Activated CD8-positive, alpha-beta memory T cell treated with anti-CD3 and anti-CD28 coated beads, Interleukin-2, amount 10 ng/mL, durations not matched to agents 7 days and 5 days (primary cell): Measurements from ENCODE around the gene PRKCQ. TPM values are rescaled to one million over a fixed set of nuclear protein-coding genes. Genes with fewer than 3 reads are reported as not detected.

Experiments
- ATAC-seq: fragments of 150-1000 bp; cut with Tn5 transposase; one replicate; pipeline ENCODE4 v1.10.0; 2021; ENCODE audit warnings: moderate library complexity
- CTCF ChIA-PET: fragments of 350-600 bp; sonication (Branson Sonifier 250); formaldehyde crosslinking; loops from one replicate; lab custom pipeline; 2021; ENCODE audit warnings: antibody characterized with exemption; lab: Charles Lee
- DNase-seq: peaks from one replicate; pipeline ENCODE4 v3.0.0-alpha.2; 2020
- H3K27ac Mint-ChIP-seq: one replicate; pipeline ENCODE4 v1.8.0; 2021; ENCODE audit warnings: mild to moderate bottlenecking, mixed read lengths
- H3K27me3 Mint-ChIP-seq: one replicate; pipeline ENCODE4 v1.8.0; 2021; ENCODE audit warnings: mixed read lengths
- H3K36me3 Mint-ChIP-seq: one replicate; pipeline ENCODE4 v1.8.0; 2021; ENCODE audit warnings: mild to moderate bottlenecking, mixed read lengths
- H3K4me1 Mint-ChIP-seq: one replicate; pipeline ENCODE4 v1.8.0; 2021; ENCODE audit warnings: mixed read lengths
- H3K4me3 Mint-ChIP-seq: one replicate; pipeline ENCODE4 v1.8.0; 2021; ENCODE audit warnings: mild to moderate bottlenecking, moderate library complexity, mixed read lengths
- H3K9me3 Mint-ChIP-seq: one replicate; pipeline ENCODE4 v1.8.0; 2022; ENCODE audit warnings: low read depth, mixed read lengths
- total RNA-seq, 2 experiments: library from RNA; stranded (reverse); gene quantifications; one replicate each; pipeline ENCODE4 v1.2.3, GENCODE V29; 2021

The PRKCQ gene
- total RNA-seq, 2 experiments from 2014 or later, result 51.0 to 58.7 TPM

GRCh38 chr10:6512182-6512581, 67.9 kb downstream of the PRKCQ start:
- DNase-seq (no peak), ATAC-seq (no peak)
- Mint-ChIP-seq H3K36me3 (peaks cover 82% of the 10 kb centered on the region), H3K27ac (peak overlapping the region; percentile 14), H3K4me1 (peaks cover 64% of the 10 kb centered on the region), H3K9me3 (peaks cover 10% of the 10 kb centered on the region), H3K27me3 (no peaks in the 10 kb centered on the region), H3K4me3 (no peak overlapping the region)
- CTCF ChIA-PET, result interaction anchor here (0.7 to 1.7 kb wide), 3 partner anchors 17 to 72 kb away, joined by 3 read pairs; no protein-coding TSS in a partner anchor

GRCh38 chr10:6511347-6511746, 68.7 kb downstream of the PRKCQ start:
- CTCF ChIA-PET, result interaction anchor here (1.3 to 1.7 kb wide), 2 partner anchors 18 to 19 kb away, joined by 3 read pairs; no protein-coding TSS in a partner anchor
- ATAC-seq (no peak), DNase-seq (no peak)
- Mint-ChIP-seq H3K9me3 (peaks cover 10% of the 10 kb centered on the region), H3K27me3 (no peaks in the 10 kb centered on the region), H3K4me1 (peaks cover 64% of the 10 kb centered on the region), H3K4me3 (no peak overlapping the region), H3K27ac (no peak overlapping the region), H3K36me3 (peaks cover 89% of the 10 kb centered on the region)

GRCh38 chr10:6507311-6507710, 72.8 kb downstream of the PRKCQ start:
- H3K36me3 Mint-ChIP-seq, result peaks cover 83% of the 10 kb centered on the region
- CTCF ChIA-PET, result interaction anchor here (0.7 to 1.6 kb wide), 7 partner anchors 11 to 55 kb away, joined by 3 to 6 read pairs (median 3); no protein-coding TSS in a partner anchor
- DNase-seq (peak; percentile 82), ATAC-seq (peak; percentile 96)
- H3K27me3 Mint-ChIP-seq, result no peaks in the 10 kb centered on the region
- peaks cover 53% of the 10 kb centered on the region for H3K4me1 Mint-ChIP-seq
- peaks cover 10% of the 10 kb centered on the region for H3K9me3 Mint-ChIP-seq
- H3K4me3 Mint-ChIP-seq, result peak overlapping the region; percentile 29
- peak overlapping the region; percentile 90 for H3K27ac Mint-ChIP-seq

GRCh38 chr10:6505300-6505699, 74.8 kb downstream of the PRKCQ start:
- ATAC-seq (no peak), DNase-seq (no peak)
- no peaks in the 10 kb centered on the region for H3K27me3 Mint-ChIP-seq
- CTCF ChIA-PET, result no interaction called here
- H3K27ac Mint-ChIP-seq, result peak overlapping the region; percentile 57
- peaks cover 80% of the 10 kb centered on the region for H3K36me3 Mint-ChIP-seq
- H3K4me1 Mint-ChIP-seq, result peaks cover 68% of the 10 kb centered on the region
- peaks cover 2% of the 10 kb centered on the region for H3K9me3 Mint-ChIP-seq
- no peak overlapping the region for H3K4me3 Mint-ChIP-seq

- peaks cover 74% of the 10 kb centered on the region for H3K36me3 Mint-ChIP-seq
- CTCF ChIA-PET, result interaction anchor here (1.6 kb wide), 1 partner anchor 39 kb away, joined by 3 read pairs; no protein-coding TSS in a partner anchor
- peak; percentile 28 for ATAC-seq
- H3K27ac Mint-ChIP-seq, result peak overlapping the region; percentile 70
- H3K9me3 Mint-ChIP-seq, result peaks cover 2% of the 10 kb centered on the region
- peaks cover 73% of the 10 kb centered on the region for H3K4me1 Mint-ChIP-seq
- H3K27me3 Mint-ChIP-seq, result no peaks in the 10 kb centered on the region
- DNase-seq, result no peak
- no peak overlapping the region for H3K4me3 Mint-ChIP-seq
Observed at GRCh38 chr10:6504296-6504695, 75.8 kb downstream of the PRKCQ start.

GRCh38 chr10:6503171-6503570, 76.9 kb downstream of the PRKCQ start:
- DNase-seq, result no peak
- Mint-ChIP-seq H3K9me3 (no peaks in the 10 kb centered on the region), H3K4me3 (no peak overlapping the region), H3K4me1 (peaks cover 64% of the 10 kb centered on the region), H3K27me3 (no peaks in the 10 kb centered on the region), H3K27ac (peak overlapping the region; percentile 53), H3K36me3 (peaks cover 76% of the 10 kb centered on the region)
- ATAC-seq, result no peak
- CTCF ChIA-PET, result interaction anchor here (1.3 kb wide), 1 partner anchor 78 kb away, joined by 7 read pairs; no protein-coding TSS in a partner anchor

- CTCF ChIA-PET, result interaction anchor here (1.0 kb wide), 1 partner anchor 28 kb away, joined by 3 read pairs; no protein-coding TSS in a partner anchor
- Mint-ChIP-seq H3K4me3 (no peak overlapping the region), H3K9me3 (no peaks in the 10 kb centered on the region), H3K27me3 (no peaks in the 10 kb centered on the region), H3K27ac (no peak overlapping the region), H3K36me3 (peaks cover 72% of the 10 kb centered on the region), H3K4me1 (peaks cover 52% of the 10 kb centered on the region)
- ATAC-seq, result no peak
- no peak for DNase-seq
Observed at GRCh38 chr10:6501931-6502330, 78.1 kb downstream of the PRKCQ start.

- Mint-ChIP-seq H3K36me3 (peaks cover 56% of the 10 kb centered on the region), H3K4me3 (no peak overlapping the region), H3K9me3 (no peaks in the 10 kb centered on the region), H3K4me1 (peaks cover 37% of the 10 kb centered on the region), H3K27me3 (no peaks in the 10 kb centered on the region), H3K27ac (no peak overlapping the region)
- CTCF ChIA-PET, result interaction anchor here (2.5 kb wide), 1 partner anchor 78 kb away, joined by 6 read pairs; no protein-coding TSS in a partner anchor
- ATAC-seq (no peak), DNase-seq (no peak)
Observed at GRCh38 chr10:6499974-6500373, 80.1 kb downstream of the PRKCQ start.

GRCh38 chr10:6498771-6499170, 81.3 kb downstream of the PRKCQ start:
- Mint-ChIP-seq H3K27ac (peak overlapping the region; percentile 84), H3K4me1 (peaks cover 31% of the 10 kb centered on the region), H3K4me3 (peak overlapping the region; percentile 31), H3K27me3 (no peaks in the 10 kb centered on the region), H3K36me3 (peaks cover 50% of the 10 kb centered on the region), H3K9me3 (no peaks in the 10 kb centered on the region)
- CTCF ChIA-PET, result interaction anchor here (0.7 to 2.5 kb wide), 5 partner anchors 10 to 79 kb away, joined by 3 to 6 read pairs (median 3); no protein-coding TSS in a partner anchor
- ATAC-seq (peak; percentile 75), DNase-seq (peak; percentile 76)

GRCh38 chr10:6497620-6498019, 82.5 kb downstream of the PRKCQ start:
- CTCF ChIA-PET, result interaction anchor here (0.8 to 2.5 kb wide), 6 partner anchors 9 to 81 kb away, joined by 3 to 6 read pairs (median 3); no protein-coding TSS in a partner anchor
- H3K4me3 Mint-ChIP-seq, result no peak overlapping the region
- peaks cover 46% of the 10 kb centered on the region for H3K36me3 Mint-ChIP-seq
- peak overlapping the region; percentile 84 for H3K27ac Mint-ChIP-seq
- DNase-seq (no peak), ATAC-seq (no peak)
- no peaks in the 10 kb centered on the region for H3K9me3 Mint-ChIP-seq
- H3K4me1 Mint-ChIP-seq, result peaks cover 27% of the 10 kb centered on the region
- H3K27me3 Mint-ChIP-seq, result no peaks in the 10 kb centered on the region

- Mint-ChIP-seq H3K27me3 (no peaks in the 10 kb centered on the region), H3K36me3 (peaks cover 48% of the 10 kb centered on the region), H3K27ac (no peak overlapping the region), H3K9me3 (no peaks in the 10 kb centered on the region), H3K4me3 (no peak overlapping the region), H3K4me1 (peaks cover 30% of the 10 kb centered on the region)
- CTCF ChIA-PET, result interaction anchor here (0.9 to 5.2 kb wide), 5 partner anchors 12 to 63 kb away, joined by 3 to 28 read pairs (median 6); no protein-coding TSS in a partner anchor
- peak; percentile 84 for DNase-seq
- peak; percentile 70 for ATAC-seq
Observed at GRCh38 chr10:6494936-6495592, 85.0 kb downstream of the PRKCQ start.

GRCh38 chr10:6494442-6494819, 85.6 kb downstream of the PRKCQ start:
- no peak for ATAC-seq
- H3K36me3 Mint-ChIP-seq, result peaks cover 51% of the 10 kb centered on the region
- H3K9me3 Mint-ChIP-seq, result no peaks in the 10 kb centered on the region

GRCh38 chr10:6493521-6494441, 86.3 kb downstream of the PRKCQ start:
- Mint-ChIP-seq H3K27ac (no peak overlapping the region), H3K36me3 (peaks cover 51% of the 10 kb centered on the region), H3K9me3 (no peaks in the 10 kb centered on the region), H3K27me3 (no peaks in the 10 kb centered on the region), H3K4me3 (no peak overlapping the region), H3K4me1 (peaks cover 27% of the 10 kb centered on the region)
- CTCF ChIA-PET, result interaction anchor here (1.0 to 5.2 kb wide), 7 partner anchors 19 to 107 kb away, joined by 3 to 28 read pairs (median 3); no protein-coding TSS in a partner anchor
- ATAC-seq (peak; percentile 16), DNase-seq (no peak)

More at GRCh38 chr10:6494442-6494819, 85.6 kb downstream of the PRKCQ start:
- no peak overlapping the region for H3K4me3 Mint-ChIP-seq
- no peak for DNase-seq
- H3K4me1 Mint-ChIP-seq, result peaks cover 27% of the 10 kb centered on the region
- no peak overlapping the region for H3K27ac Mint-ChIP-seq
- CTCF ChIA-PET, result interaction anchor here (0.9 to 5.2 kb wide), 6 partner anchors 13 to 64 kb away, joined by 3 to 28 read pairs (median 7); no protein-coding TSS in a partner anchor
- H3K27me3 Mint-ChIP-seq, result no peaks in the 10 kb centered on the region
